Uterus (tissue), 4 donors: Measurements from ENCODE around the gene LSAMP. TPM values are rescaled to one million over a fixed set of nuclear protein-coding genes. Genes with fewer than 3 reads are reported as not detected.

Experiments used
- DNase-seq, 2 donors: peaks; one replicate each; pipeline ENCODE4 v3.0.0-alpha.2; 2019 to 2020
- H3K27ac ChIP-seq, 2 donors: fragments of 200-600 bp; sonication (generic); 1 replicate in 1 of 2; 2 replicates in 1 of 2; pipeline ENCODE4 v1.5.1; 2016 to 2018
- H3K27me3 ChIP-seq, 2 donors: fragments of 200-600 bp; sonication (generic); one replicate each; pipeline ENCODE4 v1.5.1; 2018 to 2019; ENCODE audit warnings: control low read depth in 1 of 2
- H3K36me3 ChIP-seq, 2 donors: fragments of 200-600 bp; sonication (generic); one replicate each; pipeline ENCODE4 v1.5.1; 2019; ENCODE audit warnings: control low read depth in 1 of 2
- H3K4me1 ChIP-seq, 2 donors: fragments of 200-600 bp; sonication (generic); one replicate each; pipeline ENCODE4 v1.5.1; 2018 to 2019; ENCODE audit warnings: control low read depth in 1 of 2
- H3K4me3 ChIP-seq, 2 donors: fragments of 200-600 bp; sonication (generic); 1 replicate in 1 of 2; 2 replicates in 1 of 2; pipeline ENCODE4 v1.5.1; 2018 to 2019; ENCODE audit warnings: mild to moderate bottlenecking in 1 of 2
- H3K9me3 ChIP-seq, 2 donors: fragments of 200-600 bp; sonication (generic); one replicate each; pipeline ENCODE4 v1.5.1; 2019; ENCODE audit warnings: control low read depth in 1 of 2
- POLR2A ChIP-seq, 2 donors: fragments of 450-650 bp; IDR thresholded peaks; one replicate each; pipeline ENCODE4 v1.6.1; 2016; ENCODE audit warnings: antibody characterized with exemption in 2 of 2, mild to moderate bottlenecking in 1 of 2, moderate library complexity in 1 of 2
- intact Hi-C: fragments of 100-400 bp; cut with DNase I; formaldehyde crosslinking; loops from one replicate; pipeline ENCODE4 v1.15.1; 2023; ENCODE audit warnings: low total_unique reads
- total RNA-seq, 4 donors: library from RNA; depleted of rRNA in 3 of 4; stranded (reverse); fragments of >200 nt in 3 of 4; gene quantifications; one replicate each; pipeline versions ENCODE4 v1.1.0 to v1.2.4, GENCODE V29; 2014 to 2023
- TF ChIP-seq, protein P1 (sequence below), 4 experiments: fragments of 200-600 bp in 2 of 4; fragments of 450-650 bp in 2 of 4; sonication (generic) in 2 of 4; IDR thresholded peaks; one replicate each; pipeline ENCODE4 v1.5.1; 2016 to 2019; ENCODE audit warnings: antibody characterized with exemption in 4 of 4, mild to moderate bottlenecking in 2 of 4, moderate library complexity in 1 of 4
- donor health status: DM: yes; HTN: yes; CAD: no.

LSAMP gene
- total RNA-seq, 4 donors from 2014 or later: 0.26 to 25.8 (median 1.8) TPM

DNA sequence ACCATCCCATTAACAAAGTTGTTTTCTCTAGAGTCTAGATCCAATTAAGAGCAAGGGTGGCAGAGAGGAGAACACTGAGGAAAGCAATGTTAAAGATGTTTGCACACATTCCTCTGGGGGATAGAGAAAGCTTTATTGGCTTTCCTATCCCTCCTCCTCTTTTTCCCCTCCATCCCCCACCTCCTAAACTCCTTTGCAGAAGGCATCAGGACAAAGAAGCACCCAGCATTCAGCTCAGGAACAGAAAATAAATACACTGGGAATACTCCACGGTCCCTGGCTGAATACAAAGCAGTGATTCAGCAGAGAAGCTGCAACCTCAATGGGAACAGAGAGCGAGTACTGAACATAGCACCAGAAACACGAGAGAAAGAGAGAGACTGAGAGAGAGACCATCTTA lies 21.9 kb downstream of the LSAMP start:
- Histone ChIP-seq H3K36me3 (no peaks in the 10 kb centered on the region), H3K27ac (no peak overlapping the region), H3K4me3 (no peak overlapping the region), H3K9me3 (no peaks in the 10 kb centered on the region), H3K4me1 (no peaks in the 10 kb centered on the region), H3K27me3 (no peaks in the 10 kb centered on the region)
- TF ChIP-seq, protein P1, sequence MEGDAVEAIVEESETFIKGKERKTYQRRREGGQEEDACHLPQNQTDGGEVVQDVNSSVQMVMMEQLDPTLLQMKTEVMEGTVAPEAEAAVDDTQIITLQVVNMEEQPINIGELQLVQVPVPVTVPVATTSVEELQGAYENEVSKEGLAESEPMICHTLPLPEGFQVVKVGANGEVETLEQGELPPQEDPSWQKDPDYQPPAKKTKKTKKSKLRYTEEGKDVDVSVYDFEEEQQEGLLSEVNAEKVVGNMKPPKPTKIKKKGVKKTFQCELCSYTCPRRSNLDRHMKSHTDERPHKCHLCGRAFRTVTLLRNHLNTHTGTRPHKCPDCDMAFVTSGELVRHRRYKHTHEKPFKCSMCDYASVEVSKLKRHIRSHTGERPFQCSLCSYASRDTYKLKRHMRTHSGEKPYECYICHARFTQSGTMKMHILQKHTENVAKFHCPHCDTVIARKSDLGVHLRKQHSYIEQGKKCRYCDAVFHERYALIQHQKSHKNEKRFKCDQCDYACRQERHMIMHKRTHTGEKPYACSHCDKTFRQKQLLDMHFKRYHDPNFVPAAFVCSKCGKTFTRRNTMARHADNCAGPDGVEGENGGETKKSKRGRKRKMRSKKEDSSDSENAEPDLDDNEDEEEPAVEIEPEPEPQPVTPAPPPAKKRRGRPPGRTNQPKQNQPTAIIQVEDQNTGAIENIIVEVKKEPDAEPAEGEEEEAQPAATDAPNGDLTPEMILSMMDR (IDR thresholded peaks at IDR 0.05): no peak
- no peak for TF ChIP-seq POLR2A (IDR thresholded peaks at IDR 0.05)
- no peak for DNase-seq
- intact Hi-C loops: no loop called here

GRCh38 chr3:116417151-116417550 lies 28.1 kb downstream of the LSAMP start:
- Histone ChIP-seq H3K4me1 (no peaks in the 10 kb centered on the region), H3K9me3 (no peaks in the 10 kb centered on the region), H3K4me3 (no peak overlapping the region), H3K27me3 (no peaks in the 10 kb centered on the region), H3K36me3 (no peaks in the 10 kb centered on the region), H3K27ac (no peak overlapping the region)
- no peak for DNase-seq
- TF ChIP-seq, protein P1 (IDR thresholded peaks at IDR 0.05): no peak
- TF ChIP-seq POLR2A (IDR thresholded peaks at IDR 0.05): no peak
- intact Hi-C loops: no loop called here

DNA sequence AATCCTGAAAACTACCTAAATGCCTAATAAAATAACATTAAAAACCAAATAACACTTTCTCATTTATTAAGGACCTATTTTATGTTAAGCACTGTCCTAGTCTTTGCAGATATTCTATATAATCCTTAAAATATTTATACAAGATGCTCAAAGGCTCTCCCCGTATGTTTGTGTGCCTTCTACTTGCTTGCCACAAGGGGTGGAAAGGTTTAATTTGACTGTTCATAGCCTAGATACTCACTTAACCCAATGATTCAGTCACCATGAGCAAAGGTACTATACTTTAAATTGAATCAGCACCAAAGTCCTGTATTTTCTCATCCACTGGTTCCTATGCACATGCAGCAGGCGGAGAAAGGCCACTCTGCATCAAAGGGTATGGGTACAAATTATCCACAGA lies 32.0 kb downstream of the LSAMP start:
- Histone ChIP-seq H3K27ac (no peak overlapping the region), H3K36me3 (no peaks in the 10 kb centered on the region), H3K9me3 (no peaks in the 10 kb centered on the region), H3K4me3 (no peak overlapping the region), H3K4me1 (no peaks in the 10 kb centered on the region), H3K27me3 (no peaks in the 10 kb centered on the region)
- DNase-seq: no peak
- intact Hi-C loops: no loop called here
- no peak for TF ChIP-seq POLR2A (IDR thresholded peaks at IDR 0.05)
- TF ChIP-seq, protein P1 (IDR thresholded peaks at IDR 0.05): no peak

DNA sequence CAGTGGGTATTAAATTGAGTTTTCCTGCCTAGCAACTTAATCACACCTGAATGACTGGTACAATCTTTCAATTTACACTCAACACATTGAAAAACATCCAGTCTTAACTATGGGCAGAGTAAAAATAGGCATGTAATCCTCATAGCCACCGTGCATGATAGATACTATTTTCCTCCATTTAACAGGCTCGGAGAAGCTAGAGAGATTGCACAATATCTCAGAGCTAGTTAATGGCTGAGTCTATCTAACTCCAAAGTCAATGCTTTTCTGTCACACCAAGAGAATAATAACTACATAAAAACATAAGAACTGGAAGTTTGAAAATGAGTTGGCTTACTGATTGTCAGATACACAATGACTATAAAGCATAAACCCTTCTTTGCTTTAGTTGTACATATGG lies 36.8 kb downstream of the LSAMP start:
- intact Hi-C loops: no loop called here
- Histone ChIP-seq H3K4me1 (no peaks in the 10 kb centered on the region), H3K9me3 (no peaks in the 10 kb centered on the region), H3K27me3 (no peaks in the 10 kb centered on the region), H3K4me3 (no peak overlapping the region), H3K27ac (no peak overlapping the region), H3K36me3 (no peaks in the 10 kb centered on the region)
- no peak for DNase-seq
- TF ChIP-seq, protein P1 (IDR thresholded peaks at IDR 0.05): no peak
- TF ChIP-seq POLR2A (IDR thresholded peaks at IDR 0.05): no peak

DNA sequence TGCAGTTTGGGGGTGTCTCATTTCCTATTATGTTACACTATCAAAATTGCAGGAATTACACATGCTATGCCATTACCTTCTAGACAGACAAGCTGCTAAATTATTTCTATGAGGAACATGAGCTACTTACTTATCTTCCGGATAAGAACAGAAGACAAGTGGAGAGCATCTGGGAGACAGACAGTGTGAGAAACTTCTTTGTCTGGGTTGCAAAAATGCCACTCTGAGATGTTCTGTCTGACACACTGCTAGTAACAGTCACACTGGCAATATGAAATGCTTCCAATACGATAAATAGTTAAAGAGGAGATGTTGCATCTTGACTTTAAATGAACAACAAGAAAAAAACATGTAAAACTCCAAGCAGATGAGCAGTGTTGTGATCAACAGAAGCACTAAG lies 40.1 kb downstream of the LSAMP start:
- TF ChIP-seq, protein P1 (IDR thresholded peaks at IDR 0.05): no peak
- TF ChIP-seq POLR2A (IDR thresholded peaks at IDR 0.05): no peak
- Histone ChIP-seq H3K27ac (no peak overlapping the region), H3K9me3 (no peaks in the 10 kb centered on the region), H3K27me3 (no peaks in the 10 kb centered on the region), H3K36me3 (no peaks in the 10 kb centered on the region), H3K4me1 (no peaks in the 10 kb centered on the region), H3K4me3 (no peak overlapping the region)
- DNase-seq: no peak
- intact Hi-C loops: no loop called here
